ENCODE data around the gene ADCY1. TPM values are rescaled to one million over a fixed set of nuclear protein-coding genes. Genes with fewer than 3 reads are reported as not detected.
A peak's percentile ranks its signal among the peaks of the same experiment; 100 is the strongest.

Gene ADCY1
- total RNA-seq, 2 donors from 2014 or later = 0.87 to 1.2 TPM

- intact Hi-C loops (cut with DNase I, micrococcal nuclease) = no loop called here
- no peak for ATAC-seq
- no peak for DNase-seq
These were observed 109.5 kb downstream of the ADCY1 start for GRCh38 chr7:45683556-45684148.

DNA sequence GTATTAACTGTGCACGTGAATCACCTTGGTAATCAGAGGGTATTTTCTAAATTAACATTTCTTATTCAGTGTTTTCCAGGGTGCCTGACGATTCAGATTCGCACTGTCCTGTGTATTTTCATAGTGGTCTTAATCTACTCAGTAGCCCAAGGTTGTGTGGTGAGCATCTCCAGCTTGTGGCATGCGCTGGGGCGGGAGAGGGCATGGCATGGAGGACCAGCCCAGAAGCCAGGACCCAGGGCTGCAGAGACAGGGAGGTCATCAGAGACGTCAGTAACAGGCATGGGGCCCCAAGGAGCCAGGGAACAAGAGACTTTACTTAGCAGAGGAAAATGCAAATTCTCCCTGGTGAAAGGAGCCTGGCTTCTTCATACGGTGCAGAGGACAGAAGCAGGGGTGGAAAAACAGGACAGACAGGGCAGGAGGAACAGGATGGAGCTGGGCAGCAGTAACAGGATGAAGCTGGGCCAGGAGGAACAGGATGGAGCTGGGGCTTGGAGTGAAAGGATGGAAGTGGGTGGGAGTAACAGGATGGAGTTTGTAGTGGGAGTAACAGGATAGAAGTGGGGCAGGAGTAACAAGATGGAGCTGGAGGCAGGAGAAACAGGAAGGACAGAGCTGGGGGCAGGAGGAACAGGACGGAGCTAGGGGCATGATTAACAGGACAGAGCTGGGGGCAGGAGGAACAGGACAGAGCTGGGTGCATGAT is 110.9 kb downstream of the ADCY1 start:
- intact Hi-C loops (cut with DNase I, micrococcal nuclease) = no loop called here
- ATAC-seq (no peak), DNase-seq (no peak)

- DNase-seq (no peak), ATAC-seq (no peak)
- intact Hi-C loops (cut with DNase I, micrococcal nuclease) = no loop called here
These were observed 111.6 kb downstream of the ADCY1 start for GRCh38 chr7:45685619-45686240.

DNA sequence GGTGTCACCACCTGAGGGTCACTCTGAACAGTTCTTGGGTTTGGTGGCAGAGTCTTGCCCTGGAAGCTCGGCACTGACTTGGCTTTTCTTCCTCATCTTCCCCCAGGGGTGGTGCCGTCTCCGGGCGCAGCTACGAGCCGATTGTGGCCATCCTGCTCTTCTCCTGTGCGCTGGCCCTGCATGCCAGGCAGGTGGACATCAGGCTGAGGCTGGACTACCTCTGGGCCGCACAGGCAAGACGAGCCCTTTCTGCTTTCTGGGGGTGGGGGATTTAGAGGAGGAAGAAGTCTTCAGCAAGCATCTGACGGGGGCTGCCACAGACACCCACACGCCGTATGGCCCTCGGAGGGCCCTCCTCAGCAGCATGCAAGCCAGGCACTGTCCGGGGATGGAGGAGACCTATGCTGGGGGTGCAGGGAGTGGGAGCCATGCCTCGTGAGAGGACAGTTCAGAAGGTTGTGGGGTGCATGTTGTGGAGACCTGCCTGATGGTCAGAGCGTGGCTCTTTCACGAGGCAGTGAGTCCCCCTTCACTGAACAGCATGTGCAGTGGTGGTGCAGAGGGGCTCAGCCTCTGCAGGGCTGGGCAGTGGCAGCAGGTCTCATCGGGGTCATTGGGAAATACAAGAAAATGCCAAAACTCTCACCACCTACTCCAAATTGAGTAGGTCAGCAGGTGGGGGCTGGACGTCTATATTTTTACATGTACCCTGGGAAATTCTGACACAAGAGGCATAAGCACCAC is 112.4 kb downstream of the ADCY1 start:
- ATAC-seq = no peak
- intact Hi-C loops (cut with DNase I, micrococcal nuclease) = no loop called here
- DNase-seq = no peak

GRCh38 chr7:45687185-45687560 is 113.0 kb downstream of the ADCY1 start:
- intact Hi-C loops (cut with DNase I, micrococcal nuclease) = no loop called here
- DNase-seq = no peak
- no peak for ATAC-seq

DNA sequence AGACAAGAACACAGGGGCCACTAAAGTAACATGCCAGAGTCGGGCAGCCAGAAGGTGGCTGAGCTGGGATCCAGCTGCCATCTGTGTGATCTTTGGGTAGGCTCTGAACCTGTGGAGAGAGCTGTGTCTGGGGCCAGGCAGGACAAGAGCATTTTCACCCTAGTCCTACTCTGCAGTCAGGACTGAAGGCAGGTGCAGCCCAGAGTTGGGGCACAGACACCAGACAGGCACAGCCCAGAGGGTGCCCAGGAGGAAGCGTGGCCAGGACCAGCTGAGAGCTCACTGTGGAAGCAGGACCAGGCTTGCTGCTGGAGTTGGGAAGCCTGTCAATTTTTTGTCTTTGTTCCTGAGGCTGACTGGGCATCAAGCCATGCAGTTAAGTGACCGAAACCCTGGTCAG is 113.6 kb downstream of the ADCY1 start:
- no peak for ATAC-seq
- no peak for DNase-seq
- intact Hi-C loops (cut with DNase I, micrococcal nuclease) = no loop called here

GRCh38 chr7:45688382-45688781 is 114.2 kb downstream of the ADCY1 start:
- no peak for ATAC-seq
- DNase-seq = no peak
- intact Hi-C loops (cut with DNase I, micrococcal nuclease) = no loop called here

DNA sequence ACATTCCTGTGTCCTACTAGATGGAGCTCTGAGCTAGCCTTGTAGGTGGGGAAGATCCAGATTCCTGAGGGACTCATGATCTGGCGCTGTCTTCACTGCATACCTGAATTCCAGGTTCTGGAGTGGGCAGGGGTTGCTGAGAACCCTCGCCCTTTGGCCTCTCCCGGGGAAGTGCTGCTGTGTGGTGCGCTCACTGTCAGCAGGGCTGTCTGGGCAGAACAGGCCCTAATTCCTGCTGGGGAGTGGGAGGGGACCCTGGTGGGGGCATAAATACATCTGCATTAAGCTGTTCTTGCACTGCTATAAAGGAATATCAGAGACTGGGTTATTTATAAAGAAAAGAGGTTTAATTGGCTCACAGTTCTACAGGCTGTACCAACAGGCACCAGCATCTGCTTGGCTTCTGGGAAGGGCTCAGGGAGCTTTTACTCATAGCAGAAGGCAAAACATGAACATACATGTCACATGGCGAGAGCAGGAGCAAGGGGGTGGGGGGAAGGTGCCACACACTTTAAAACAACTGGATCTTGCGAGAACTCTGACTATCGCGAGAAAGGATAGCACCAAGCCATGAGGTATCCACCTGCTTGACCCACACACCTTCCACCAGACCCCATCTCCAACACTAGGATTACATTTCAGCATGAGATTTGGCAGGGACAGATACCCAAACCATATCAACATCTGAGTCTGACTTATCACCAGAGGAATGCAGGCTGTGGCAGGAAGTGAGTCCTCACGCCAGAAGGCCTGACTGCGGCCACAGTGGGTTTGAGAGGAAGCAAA is 115.0 kb downstream of the ADCY1 start:
- no peak for ATAC-seq
- intact Hi-C loops (cut with DNase I, micrococcal nuclease) = no loop called here

DNA sequence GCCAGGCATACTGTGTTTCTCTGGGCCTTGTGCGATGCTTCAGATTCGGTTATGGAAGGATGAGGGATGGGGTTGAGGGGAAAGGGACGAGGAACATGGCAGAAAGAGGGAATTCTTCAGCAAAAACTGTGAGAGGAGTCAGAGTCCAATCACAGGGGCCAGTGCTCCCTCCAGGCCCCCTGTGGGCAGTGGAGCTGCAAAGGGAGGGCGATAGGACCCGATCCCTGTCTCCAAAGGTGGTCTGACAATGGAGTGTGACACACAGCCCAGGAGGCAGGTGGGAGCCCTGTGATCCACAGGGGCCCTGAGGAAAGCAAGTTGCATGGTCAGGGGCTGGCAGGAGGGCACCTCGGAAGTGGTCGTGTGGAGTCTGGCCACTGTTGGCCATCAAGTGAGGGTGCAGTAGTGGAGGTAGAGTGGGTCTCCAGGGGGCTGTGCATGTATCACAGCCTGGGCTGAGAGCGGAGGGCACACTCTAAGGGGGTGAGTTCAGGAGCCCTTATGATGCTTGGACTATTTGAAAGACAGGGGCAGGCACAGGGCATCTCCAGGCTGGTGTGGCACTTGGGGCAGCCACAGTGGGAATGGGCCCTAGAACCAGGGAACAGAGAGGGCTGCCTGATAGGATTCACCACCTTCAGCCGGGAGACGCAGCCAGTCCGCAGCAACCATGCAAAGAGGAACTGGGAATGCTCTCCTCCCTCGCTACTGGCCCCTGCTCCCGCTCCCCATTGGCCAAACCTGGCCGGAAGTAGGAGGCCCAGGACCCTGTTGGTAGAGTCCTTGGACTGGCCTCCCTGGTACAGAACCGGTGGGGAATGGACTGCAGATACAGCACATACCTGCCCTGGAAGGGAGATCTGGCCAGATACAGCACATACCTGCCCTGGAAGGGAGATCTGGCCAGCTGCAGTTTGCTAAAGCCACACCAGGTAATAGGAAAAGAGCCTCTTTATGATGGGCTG is 115.9 kb downstream of the ADCY1 start:
- ATAC-seq = peak; percentile 22
- no peak for DNase-seq
- intact Hi-C loops (cut with DNase I, micrococcal nuclease) = no loop called here

More for the DNA sequence above, 115.0 kb downstream of the ADCY1 start:
- no peak for DNase-seq

DNA sequence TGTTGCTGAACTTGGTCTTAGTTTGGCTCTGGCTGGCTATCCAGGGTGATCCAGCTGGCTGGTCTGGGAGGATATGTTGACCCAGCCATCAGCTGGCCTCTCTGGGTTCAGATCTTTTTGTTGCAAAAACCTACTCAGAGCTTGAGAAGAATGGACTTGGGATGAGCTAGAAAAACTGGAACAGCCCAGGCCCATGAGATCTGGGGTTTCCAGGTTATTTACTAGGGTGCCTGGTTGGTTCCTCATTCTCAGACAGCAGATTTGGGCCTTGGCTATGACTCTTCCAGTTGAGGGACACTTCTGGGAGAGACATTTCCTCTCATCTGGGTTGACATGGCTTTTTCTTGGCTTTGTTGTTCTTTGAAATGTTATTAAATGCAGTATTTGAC is 116.6 kb downstream of the ADCY1 start:
- intact Hi-C loops (cut with DNase I, micrococcal nuclease) = no loop called here
- DNase-seq (no peak), ATAC-seq (peak; percentile 8)

DNA sequence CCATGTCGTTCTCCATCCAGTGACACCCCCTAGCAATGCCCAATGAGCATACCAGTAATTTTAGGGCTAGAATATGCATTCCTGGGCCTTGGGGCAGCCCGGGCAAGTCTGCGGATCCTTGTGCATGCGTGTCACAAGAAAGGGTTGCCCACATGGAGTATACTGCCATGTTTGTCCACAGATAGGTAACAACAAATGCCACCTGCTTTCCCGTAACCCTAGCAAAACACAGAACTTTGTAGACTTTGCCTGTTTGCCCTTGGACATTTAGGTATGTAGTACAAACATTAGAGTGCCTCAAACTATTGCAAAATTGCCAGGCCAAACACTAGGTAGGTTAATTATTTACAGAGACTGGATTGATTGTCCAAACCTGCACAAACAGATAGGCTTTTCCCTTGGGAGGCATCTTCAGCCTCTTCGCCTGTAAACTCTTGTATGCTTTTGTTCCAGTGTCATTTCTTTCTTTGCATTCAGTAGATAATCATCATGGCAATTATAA is 117.0 kb downstream of the ADCY1 start:
- ATAC-seq (peak; percentile 89), DNase-seq (no peak)
- intact Hi-C loops (cut with DNase I, micrococcal nuclease) = no loop called here

GRCh38 chr7:45692031-45692430 is 117.9 kb downstream of the ADCY1 start:
- ATAC-seq (no peak), DNase-seq (no peak)
- intact Hi-C loops (cut with DNase I, micrococcal nuclease) = no loop called here

DNA sequence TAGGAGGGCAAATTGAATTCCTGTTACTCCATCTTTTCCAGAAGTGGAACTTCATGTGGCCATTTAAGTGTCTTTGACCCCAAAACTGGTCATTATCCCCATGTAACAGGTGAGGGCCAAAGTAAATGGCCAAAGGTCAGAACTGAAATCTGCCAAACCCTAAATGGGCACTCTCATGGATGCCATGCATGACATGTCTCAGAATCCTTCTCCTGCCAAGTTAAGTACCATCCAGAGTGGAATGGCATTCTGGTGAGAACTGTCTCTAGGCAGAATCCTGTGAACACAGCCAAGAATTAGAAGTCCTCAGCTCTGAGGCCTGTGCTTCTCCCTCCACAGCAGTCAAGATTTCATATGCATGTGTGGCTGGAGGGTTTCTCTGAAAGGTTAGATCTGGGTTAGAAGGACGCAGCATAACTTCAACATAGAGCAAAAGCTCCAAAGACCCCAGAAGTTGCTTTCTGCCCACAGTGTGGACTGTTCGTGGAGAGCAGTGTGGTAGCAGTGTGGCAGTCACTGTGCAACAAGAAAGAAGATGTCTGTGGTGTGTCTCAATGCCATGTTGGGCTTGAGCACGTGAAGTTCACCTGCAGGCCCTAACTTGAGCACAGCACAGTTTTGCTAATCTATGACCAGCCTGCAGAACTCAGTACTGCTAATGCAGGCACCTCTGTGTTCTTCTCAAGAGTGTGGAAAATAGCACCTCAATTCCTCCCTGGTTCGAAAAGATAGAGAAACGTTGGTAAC is 121.3 kb downstream of the ADCY1 start:
- intact Hi-C loops (cut with DNase I, micrococcal nuclease) = no loop called here
- no peak for DNase-seq
- no peak for ATAC-seq

DNA sequence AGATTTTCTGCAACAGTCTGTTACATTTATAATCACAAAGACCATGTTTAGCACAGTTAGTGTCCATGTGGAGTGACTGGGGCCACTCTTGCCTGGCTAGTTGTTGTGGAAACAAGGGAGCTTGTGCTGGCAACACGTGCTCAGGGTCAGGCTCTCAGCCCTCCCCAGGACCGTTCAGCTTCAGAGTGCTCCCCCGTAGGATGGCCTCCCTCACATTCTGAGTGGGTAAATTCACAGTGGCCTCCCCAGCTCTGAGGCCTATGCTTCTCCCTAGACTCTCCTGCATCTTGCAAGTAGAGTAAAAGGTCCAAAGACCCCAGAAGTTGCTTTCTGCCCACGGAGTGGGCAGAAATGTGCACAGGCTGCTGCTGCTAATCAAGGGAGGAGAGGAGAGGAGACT is 122.3 kb downstream of the ADCY1 start:
- DNase-seq = no peak
- intact Hi-C loops (cut with DNase I, micrococcal nuclease) = no loop called here
- no peak for ATAC-seq

- ATAC-seq (no peak), DNase-seq (no peak)
- intact Hi-C loops (cut with DNase I, micrococcal nuclease) = no loop called here
These were observed 123.5 kb downstream of the ADCY1 start for GRCh38 chr7:45697576-45698136.

- ATAC-seq (no peak), DNase-seq (no peak)
- intact Hi-C loops (cut with DNase I, micrococcal nuclease) = no loop called here
These were observed 124.3 kb downstream of the ADCY1 start for GRCh38 chr7:45698303-45699014.

Data from left colon (tissue), 2 donors.